HepG2 (cell line): ENCODE measurements around the gene CD19. TPM values are rescaled to one million over a fixed set of nuclear protein-coding genes. Genes with fewer than 3 reads are reported as not detected.

Source experiments
- CENPT ChIP-seq: sonication (generic); formaldehyde crosslinking; IDR thresholded peaks from 2 replicates; pipeline ENCODE4 v1.8.0; 2022; ENCODE audit warnings: low read depth, mild to moderate bottlenecking, moderate library complexity, missing genetic modification reagents
- EED ChIP-seq: sonication (generic); formaldehyde crosslinking; IDR thresholded peaks from 2 replicates; pipeline ENCODE4 v1.5.0; 2020; ENCODE audit warnings: mild to moderate bottlenecking, missing genetic modification reagents
- KDM3A ChIP-seq: IDR thresholded peaks from 2 replicates; pipeline ENCODE4 v1.6.1; 2018; ENCODE audit warnings: low read depth, missing compliant biosample characterization
- MYC ChIP-seq: sonication (generic); formaldehyde crosslinking; IDR thresholded peaks from 2 replicates; pipeline ENCODE4 v1.9.0; 2021; ENCODE audit warnings: missing genetic modification reagents, borderline replicate concordance
- SALL2 ChIP-seq: sonication (generic); formaldehyde crosslinking; IDR thresholded peaks from 2 replicates; pipeline ENCODE4 v1.8.1; 2023; ENCODE audit warnings: mild to moderate bottlenecking, missing genetic modification reagents, inconsistent platforms
- SKI ChIP-seq: fragments of 450-650 bp; IDR thresholded peaks from one replicate; pipeline ENCODE4 v1.6.1; 2018; ENCODE audit warnings: mild to moderate bottlenecking; ENCODE audit not compliant: partially characterized antibody
- SP140L ChIP-seq: sonication (generic); formaldehyde crosslinking; IDR thresholded peaks from 2 replicates; pipeline ENCODE4 v1.4.0; 2020; ENCODE audit warnings: missing genetic modification reagents, borderline replicate concordance
- U2AF1 ChIP-seq: fragments of 200-400 bp; formaldehyde crosslinking; optimal IDR thresholded peaks from 2 replicates; pipeline ENCODE3; 2017; ENCODE audit warnings: mild to moderate bottlenecking, low read depth, low read length
- XRCC5 ChIP-seq: fragments of 200-400 bp; formaldehyde crosslinking; optimal IDR thresholded peaks from 2 replicates; pipeline ENCODE3; 2017; ENCODE audit warnings: mild to moderate bottlenecking, low read length
- ZMAT3 ChIP-seq: sonication (generic); formaldehyde crosslinking; conservative IDR thresholded peaks from 2 replicates; pipeline ENCODE4 v1.7.0; 2021; ENCODE audit warnings: missing genetic modification reagents
- ZNF274 ChIP-seq: sonication (generic); formaldehyde crosslinking; IDR thresholded peaks from 2 replicates; pipeline ENCODE4 v1.5.1; 2020; ENCODE audit warnings: mild to moderate bottlenecking, missing genetic modification reagents
- ZNF326 ChIP-seq: sonication (generic); formaldehyde crosslinking; IDR thresholded peaks from 2 replicates; pipeline ENCODE4 v1.4.0; 2020; ENCODE audit warnings: missing genetic modification reagents, borderline replicate concordance
- ZNF354B ChIP-seq: sonication (generic); formaldehyde crosslinking; IDR thresholded peaks from 2 replicates; pipeline ENCODE4 v1.8.0; 2022; ENCODE audit warnings: mild to moderate bottlenecking, missing genetic modification reagents
- ZNF567 ChIP-seq: sonication (generic); formaldehyde crosslinking; IDR thresholded peaks from 2 replicates; pipeline ENCODE4 v1.8.1; 2023; ENCODE audit warnings: mild to moderate bottlenecking, missing genetic modification reagents, borderline replicate concordance
- ZNF761 ChIP-seq: sonication (generic); formaldehyde crosslinking; conservative IDR thresholded peaks from 2 replicates; pipeline ENCODE4 v1.4.0; 2020; ENCODE audit warnings: mild to moderate bottlenecking, missing genetic modification reagents
- ZNF781 ChIP-seq: sonication (generic); formaldehyde crosslinking; IDR thresholded peaks from 2 replicates; pipeline ENCODE4 v1.5.1; 2020; ENCODE audit warnings: borderline replicate concordance, mild to moderate bottlenecking, missing genetic modification reagents; ENCODE audit errors: not compliant biosample characterization
- ZNF788 ChIP-seq: sonication (generic); formaldehyde crosslinking; IDR thresholded peaks from 2 replicates; pipeline ENCODE4 v1.5.0; 2020; ENCODE audit warnings: mild to moderate bottlenecking, missing genetic modification reagents, borderline replicate concordance
- polyA plus RNA-seq, 8 experiments: library from polyadenylated mRNA; depleted of rRNA in 3 of 8; stranded (reverse) in 7 of 8; unstranded in 1 of 8; fragments of >200 nt; fragmentation: Illumina TruSeq in 4 of 8; extraction: Trizol in 4 of 8; gene quantifications; 2 replicates each; pipeline versions ENCODE4 v1.2.1 to v1.2.3, GENCODE V29; 2011 to 2016; ENCODE audit warnings: low read depth in 4 of 8, missing spikeins in 1 of 8, mixed read lengths in 1 of 8; ENCODE audit not compliant: insufficient read depth in 1 of 8
- total RNA-seq, 5 experiments: library from RNA; depleted of rRNA; stranded (reverse); fragments of >200 nt; fragmentation: Illumina TruSeq; extraction: Trizol; gene quantifications; 2 replicates each; pipeline ENCODE4 v1.2.3, GENCODE V29; 2016; ENCODE audit warnings: low read depth in 1 of 5
- TF ChIP-seq, protein P1 (sequence below): sonication (generic); formaldehyde crosslinking; IDR thresholded peaks from 2 replicates; pipeline ENCODE4 v1.8.0; 2022; ENCODE audit warnings: mild to moderate bottlenecking, missing genetic modification reagents; ENCODE audit not compliant: insufficient replicate concordance
- TF ChIP-seq, protein P2 (sequence below): sonication (generic); formaldehyde crosslinking; IDR thresholded peaks from 2 replicates; pipeline ENCODE4 v1.5.1; 2020; ENCODE audit warnings: missing genetic modification reagents, mild to moderate bottlenecking, borderline replicate concordance
- TF ChIP-seq, protein P3 (sequence below): sonication (generic); formaldehyde crosslinking; IDR thresholded peaks from 2 replicates; pipeline ENCODE4 v1.4.0; 2020; ENCODE audit warnings: missing genetic modification reagents, borderline replicate concordance
- TF ChIP-seq, protein P4 (sequence below): sonication (generic); formaldehyde crosslinking; IDR thresholded peaks from 2 replicates; pipeline ENCODE4 v1.9.0; 2021; ENCODE audit warnings: missing genetic modification reagents, mild to moderate bottlenecking, borderline replicate concordance

CD19 gene
- total and polyA plus RNA-seq, 2 of the 13 experiments (the other 11 are each of a cell fraction or from before 2014, with no cell fraction given): 0.55 to 1.1 TPM

DNA sequence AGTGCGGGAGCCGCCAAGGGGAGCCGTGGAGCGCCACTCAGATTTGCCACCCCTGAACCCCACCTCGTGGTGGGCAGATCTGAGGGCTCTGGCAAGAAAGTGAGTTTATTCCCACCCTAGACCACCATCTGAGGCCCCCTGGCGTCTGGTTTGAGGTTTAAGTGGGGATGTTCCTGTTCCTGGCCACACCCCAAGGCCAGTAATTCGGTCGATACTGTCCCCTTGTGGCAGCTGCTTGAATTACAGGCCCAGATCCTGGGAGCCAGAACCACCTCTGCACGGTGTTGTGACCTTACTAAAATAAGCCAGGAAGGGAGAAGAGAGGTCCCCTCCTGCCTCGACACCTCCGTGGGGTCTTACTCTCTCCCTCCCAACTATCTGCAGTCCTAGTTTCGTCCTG is 49.7 kb downstream of the CD19 start (continued):
- TF ChIP-seq, protein P1, sequence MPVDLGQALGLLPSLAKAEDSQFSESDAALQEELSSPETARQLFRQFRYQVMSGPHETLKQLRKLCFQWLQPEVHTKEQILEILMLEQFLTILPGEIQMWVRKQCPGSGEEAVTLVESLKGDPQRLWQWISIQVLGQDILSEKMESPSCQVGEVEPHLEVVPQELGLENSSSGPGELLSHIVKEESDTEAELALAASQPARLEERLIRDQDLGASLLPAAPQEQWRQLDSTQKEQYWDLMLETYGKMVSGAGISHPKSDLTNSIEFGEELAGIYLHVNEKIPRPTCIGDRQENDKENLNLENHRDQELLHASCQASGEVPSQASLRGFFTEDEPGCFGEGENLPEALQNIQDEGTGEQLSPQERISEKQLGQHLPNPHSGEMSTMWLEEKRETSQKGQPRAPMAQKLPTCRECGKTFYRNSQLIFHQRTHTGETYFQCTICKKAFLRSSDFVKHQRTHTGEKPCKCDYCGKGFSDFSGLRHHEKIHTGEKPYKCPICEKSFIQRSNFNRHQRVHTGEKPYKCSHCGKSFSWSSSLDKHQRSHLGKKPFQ (CRISPR knock-in tag): no peak
- TF ChIP-seq KDM3A (CRISPR knock-in tag) (no peak), SKI (no peak), ZNF781 (CRISPR knock-in tag) (no peak), SP140L (no peak), ZNF567 (CRISPR knock-in tag) (no peak), U2AF1 (no peak), ZNF761 (CRISPR knock-in tag) (no peak), ZMAT3 (CRISPR knock-in tag) (no peak), MYC (0 out of 2 replicates have a peak, but pooled peaks have one; percentile 25), ZNF274 (CRISPR knock-in tag) (no peak), ZNF788 (CRISPR knock-in tag) (0 out of 2 replicates have a peak, but pooled peaks have one; percentile 27), EED (CRISPR knock-in tag) (no peak), SALL2 (CRISPR knock-in tag) (no peak), CENPT (CRISPR knock-in tag) (no peak), ZNF326 (CRISPR knock-in tag) (no peak), ZNF354B (CRISPR knock-in tag) (no peak), XRCC5 (peak; percentile 97)
- TF ChIP-seq, protein P2, sequence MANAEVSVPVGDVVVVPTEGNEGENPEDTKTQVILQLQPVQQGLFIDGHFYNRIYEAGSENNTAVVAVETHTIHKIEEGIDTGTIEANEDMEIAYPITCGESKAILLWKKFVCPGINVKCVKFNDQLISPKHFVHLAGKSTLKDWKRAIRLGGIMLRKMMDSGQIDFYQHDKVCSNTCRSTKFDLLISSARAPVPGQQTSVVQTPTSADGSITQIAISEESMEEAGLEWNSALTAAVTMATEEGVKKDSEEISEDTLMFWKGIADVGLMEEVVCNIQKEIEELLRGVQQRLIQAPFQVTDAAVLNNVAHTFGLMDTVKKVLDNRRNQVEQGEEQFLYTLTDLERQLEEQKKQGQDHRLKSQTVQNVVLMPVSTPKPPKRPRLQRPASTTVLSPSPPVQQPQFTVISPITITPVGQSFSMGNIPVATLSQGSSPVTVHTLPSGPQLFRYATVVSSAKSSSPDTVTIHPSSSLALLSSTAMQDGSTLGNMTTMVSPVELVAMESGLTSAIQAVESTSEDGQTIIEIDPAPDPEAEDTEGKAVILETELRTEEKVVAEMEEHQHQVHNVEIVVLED (CRISPR knock-in tag): no peak
- TF ChIP-seq, protein P3, sequence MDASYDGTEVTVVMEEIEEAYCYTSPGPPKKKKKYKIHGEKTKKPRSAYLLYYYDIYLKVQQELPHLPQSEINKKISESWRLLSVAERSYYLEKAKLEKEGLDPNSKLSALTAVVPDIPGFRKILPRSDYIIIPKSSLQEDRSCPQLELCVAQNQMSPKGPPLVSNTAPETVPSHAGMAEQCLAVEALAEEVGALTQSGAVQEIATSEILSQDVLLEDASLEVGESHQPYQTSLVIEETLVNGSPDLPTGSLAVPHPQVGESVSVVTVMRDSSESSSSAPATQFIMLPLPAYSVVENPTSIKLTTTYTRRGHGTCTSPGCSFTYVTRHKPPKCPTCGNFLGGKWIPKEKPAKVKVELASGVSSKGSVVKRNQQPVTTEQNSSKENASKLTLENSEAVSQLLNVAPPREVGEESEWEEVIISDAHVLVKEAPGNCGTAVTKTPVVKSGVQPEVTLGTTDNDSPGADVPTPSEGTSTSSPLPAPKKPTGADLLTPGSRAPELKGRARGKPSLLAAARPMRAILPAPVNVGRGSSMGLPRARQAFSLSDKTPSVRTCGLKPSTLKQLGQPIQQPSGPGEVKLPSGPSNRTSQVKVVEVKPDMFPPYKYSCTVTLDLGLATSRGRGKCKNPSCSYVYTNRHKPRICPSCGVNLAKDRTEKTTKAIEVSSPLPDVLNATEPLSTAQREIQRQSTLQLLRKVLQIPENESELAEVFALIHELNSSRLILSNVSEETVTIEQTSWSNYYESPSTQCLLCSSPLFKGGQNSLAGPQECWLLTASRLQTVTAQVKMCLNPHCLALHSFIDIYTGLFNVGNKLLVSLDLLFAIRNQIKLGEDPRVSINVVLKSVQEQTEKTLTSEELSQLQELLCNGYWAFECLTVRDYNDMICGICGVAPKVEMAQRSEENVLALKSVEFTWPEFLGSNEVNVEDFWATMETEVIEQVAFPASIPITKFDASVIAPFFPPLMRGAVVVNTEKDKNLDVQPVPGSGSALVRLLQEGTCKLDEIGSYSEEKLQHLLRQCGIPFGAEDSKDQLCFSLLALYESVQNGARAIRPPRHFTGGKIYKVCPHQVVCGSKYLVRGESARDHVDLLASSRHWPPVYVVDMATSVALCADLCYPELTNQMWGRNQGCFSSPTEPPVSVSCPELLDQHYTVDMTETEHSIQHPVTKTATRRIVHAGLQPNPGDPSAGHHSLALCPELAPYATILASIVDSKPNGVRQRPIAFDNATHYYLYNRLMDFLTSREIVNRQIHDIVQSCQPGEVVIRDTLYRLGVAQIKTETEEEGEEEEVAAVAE (CRISPR knock-in tag): no peak
- TF ChIP-seq, protein P4, sequence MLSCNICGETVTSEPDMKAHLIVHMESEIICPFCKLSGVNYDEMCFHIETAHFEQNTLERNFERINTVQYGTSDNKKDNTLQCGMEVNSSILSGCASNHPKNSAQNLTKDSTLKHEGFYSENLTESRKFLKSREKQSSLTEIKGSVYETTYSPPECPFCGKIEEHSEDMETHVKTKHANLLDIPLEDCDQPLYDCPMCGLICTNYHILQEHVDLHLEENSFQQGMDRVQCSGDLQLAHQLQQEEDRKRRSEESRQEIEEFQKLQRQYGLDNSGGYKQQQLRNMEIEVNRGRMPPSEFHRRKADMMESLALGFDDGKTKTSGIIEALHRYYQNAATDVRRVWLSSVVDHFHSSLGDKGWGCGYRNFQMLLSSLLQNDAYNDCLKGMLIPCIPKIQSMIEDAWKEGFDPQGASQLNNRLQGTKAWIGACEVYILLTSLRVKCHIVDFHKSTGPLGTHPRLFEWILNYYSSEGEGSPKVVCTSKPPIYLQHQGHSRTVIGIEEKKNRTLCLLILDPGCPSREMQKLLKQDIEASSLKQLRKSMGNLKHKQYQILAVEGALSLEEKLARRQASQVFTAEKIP (CRISPR knock-in tag): no peak
